ENCODE data around the gene MUC4.
A peak's percentile ranks its signal among the peaks of the same experiment; 100 is the strongest.
"Not testable (repeated sequence)": the region's sequence is repeated elsewhere in the genome, so short reads cannot be mapped to it uniquely, and the experiment has no call there.

Gene MUC4

DNA sequence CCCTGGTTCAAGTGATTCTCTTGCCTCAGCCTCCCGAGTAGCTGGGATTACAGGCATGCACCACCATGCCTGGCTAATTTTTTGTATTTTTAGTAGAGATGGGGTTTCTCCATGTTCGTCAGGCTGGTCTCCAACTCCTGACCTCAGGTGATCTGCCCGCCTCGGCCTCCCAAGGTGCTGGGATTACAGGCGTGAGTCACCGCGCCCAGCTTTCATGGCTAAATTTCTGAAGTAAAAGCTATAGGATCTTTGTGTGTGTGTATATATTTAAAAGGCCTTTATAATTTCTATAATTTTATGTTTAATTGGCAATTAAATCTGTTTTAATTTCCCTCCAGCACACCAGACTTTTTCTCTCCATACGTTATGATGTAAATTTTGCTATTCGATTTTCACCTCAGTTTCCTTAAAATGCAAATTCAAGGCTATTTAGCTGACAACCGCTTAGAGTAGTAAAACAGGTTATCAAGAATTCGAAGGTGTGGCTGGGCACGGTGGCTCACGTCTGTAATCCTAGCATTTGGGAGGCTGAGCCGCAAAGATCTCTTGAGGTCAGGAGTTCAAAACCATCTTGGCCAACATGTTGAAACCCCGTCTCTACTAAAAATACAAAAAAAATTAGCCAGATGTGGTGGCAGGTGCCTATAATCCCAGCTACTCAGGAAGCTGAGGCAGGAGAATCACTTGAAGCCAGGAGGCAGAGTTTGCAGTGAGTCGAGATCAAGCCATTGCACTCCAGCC, 92.0 kb downstream of the MUC4 start:
- not testable (repeated sequence) for H3K9ac ChIP-seq (ENCODE audit: low read length); H2AK5ac ChIP-seq (ENCODE audit: low read length); H3K27ac ChIP-seq (ENCODE audit: low read depth, low read length); H2BK5ac ChIP-seq (ENCODE audit: low read length); H3K79me2 ChIP-seq (ENCODE audit: control insufficient read depth, insufficient read depth, low read length); H3K36me3 ChIP-seq (ENCODE audit: control insufficient read depth, insufficient read depth, low read length); H4K5ac ChIP-seq (ENCODE audit: low read length); H3K23ac ChIP-seq (ENCODE audit: low read length); H3K4me2 ChIP-seq (ENCODE audit: low read length); H3K4me3 ChIP-seq (ENCODE audit: low read length); H3K4ac ChIP-seq (ENCODE audit: low read depth, low read length); H3K4me1 ChIP-seq (ENCODE audit: control insufficient read depth, low read depth, low read length); H2BK120ac ChIP-seq (ENCODE audit: low read depth, low read length); H3K27me3 ChIP-seq (ENCODE audit: insufficient read depth, low read length, poor library complexity); H3K56ac ChIP-seq (ENCODE audit: low read length); H3K79me1 ChIP-seq (ENCODE audit: low read length); H2BK15ac ChIP-seq (replicated peaks; ENCODE audit: low read depth); DNase-seq; H4K8ac ChIP-seq (ENCODE audit: low read depth, low read length); H3K18ac ChIP-seq (ENCODE audit: low read length)
- no CpG with 5 or more reads among the region's 16 CpGs for WGBS (ENCODE audit: extremely low coverage, insufficient coverage, low lambda C conversion rate)

DNA sequence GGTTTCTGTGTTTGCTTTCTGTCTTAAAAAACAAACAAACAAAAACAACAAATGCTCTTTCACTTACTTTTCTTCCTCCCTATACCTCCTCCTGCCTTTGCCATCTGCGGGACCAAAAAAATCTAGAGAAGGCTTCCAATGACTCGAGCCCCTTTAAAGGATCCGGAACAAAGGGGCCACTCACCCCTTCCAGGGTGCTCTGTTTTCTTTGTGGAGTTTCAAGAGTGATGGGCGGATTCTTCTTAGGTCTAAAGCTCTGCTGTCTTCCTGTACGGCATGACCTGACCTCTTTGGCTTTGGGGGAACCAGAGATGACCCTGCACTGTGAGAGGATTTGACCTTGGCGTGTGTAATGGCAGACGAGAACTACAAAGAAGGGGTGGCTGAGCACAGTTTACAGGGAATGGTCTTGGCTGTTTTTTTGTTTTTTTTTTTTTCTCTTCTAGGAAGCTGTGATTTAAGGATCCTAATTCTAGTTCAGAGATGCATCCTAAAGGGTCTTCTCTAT, 93.2 kb downstream of the MUC4 start:
- H3K23ac ChIP-seq (ENCODE audit: low read length), result no peak overlapping the region
- no peak overlapping the region for H3K27ac ChIP-seq (ENCODE audit: low read depth, low read length)
- H2BK15ac ChIP-seq (replicated peaks; ENCODE audit: low read depth), result no peak overlapping the region
- no peak overlapping the region for H2BK120ac ChIP-seq (ENCODE audit: low read depth, low read length)
- H2BK5ac ChIP-seq (ENCODE audit: low read length), result no peak overlapping the region
- no peaks in the 10 kb centered on the region for H3K79me2 ChIP-seq (ENCODE audit: control insufficient read depth, insufficient read depth, low read length)
- H2AK5ac ChIP-seq (ENCODE audit: low read length), result no peak overlapping the region
- no peaks in the 10 kb centered on the region for H3K79me1 ChIP-seq (ENCODE audit: low read length)
- H3K4me2 ChIP-seq (ENCODE audit: low read length), result no peak overlapping the region
- no peak overlapping the region for H3K18ac ChIP-seq (ENCODE audit: low read length)
- no peak overlapping the region for H3K4ac ChIP-seq (ENCODE audit: low read depth, low read length)
- H3K56ac ChIP-seq (ENCODE audit: low read length), result no peak overlapping the region
- WGBS (ENCODE audit: extremely low coverage, insufficient coverage, low lambda C conversion rate), result no CpG with 5 or more reads among the region's 7 CpGs
- H4K5ac ChIP-seq (ENCODE audit: low read length), result no peak overlapping the region
- H4K8ac ChIP-seq (ENCODE audit: low read depth, low read length), result no peak overlapping the region
- no peak for DNase-seq
- no peak overlapping the region for H3K4me3 ChIP-seq (ENCODE audit: low read length)
- no peak overlapping the region for H3K9ac ChIP-seq (ENCODE audit: low read length)
- peaks cover 4% of the 10 kb centered on the region for H3K4me1 ChIP-seq (ENCODE audit: control insufficient read depth, low read depth, low read length)
- H3K27me3 ChIP-seq (ENCODE audit: insufficient read depth, low read length, poor library complexity), result no peaks in the 10 kb centered on the region
- H3K36me3 ChIP-seq (ENCODE audit: control insufficient read depth, insufficient read depth, low read length), result no peaks in the 10 kb centered on the region

DNA sequence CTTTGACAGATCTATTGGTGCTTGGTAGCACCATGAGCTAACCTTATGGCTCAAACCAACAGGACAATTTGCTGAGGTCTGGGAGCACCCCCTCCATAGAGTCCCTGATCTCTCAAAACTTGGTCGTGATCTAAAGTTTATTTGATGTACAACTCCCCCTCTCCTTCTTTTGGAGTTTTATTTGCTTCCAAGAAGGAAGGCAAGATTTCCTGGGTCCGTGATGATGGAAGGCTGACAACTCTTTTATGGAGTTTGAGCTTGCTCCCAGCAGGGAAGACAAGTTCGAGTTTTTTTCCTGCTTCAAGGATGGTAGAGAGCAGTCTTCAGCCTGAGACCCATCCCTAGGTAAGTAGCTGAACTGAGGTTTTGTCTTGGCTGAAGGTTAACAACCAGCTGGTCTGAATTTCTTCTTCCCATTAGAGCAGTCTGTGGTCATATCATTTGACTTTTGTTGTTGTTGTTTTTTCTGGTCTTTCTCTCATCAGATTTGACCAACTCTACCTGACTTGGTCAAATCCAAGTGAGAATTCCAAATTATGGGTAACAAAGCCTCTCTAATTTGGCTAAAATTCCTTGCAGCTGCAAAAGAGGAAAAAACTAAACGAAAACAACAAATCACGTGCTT, 93.8 kb downstream of the MUC4 start:
- DNase-seq, result no peak
- no peak overlapping the region for H4K8ac ChIP-seq (ENCODE audit: low read depth, low read length)
- H3K79me2 ChIP-seq (ENCODE audit: control insufficient read depth, insufficient read depth, low read length), result no peaks in the 10 kb centered on the region
- no peak overlapping the region for H2AK5ac ChIP-seq (ENCODE audit: low read length)
- no peak overlapping the region for H2BK120ac ChIP-seq (ENCODE audit: low read depth, low read length)
- no peak overlapping the region for H3K4me3 ChIP-seq (ENCODE audit: low read length)
- no peak overlapping the region for H3K4ac ChIP-seq (ENCODE audit: low read depth, low read length)
- H2BK15ac ChIP-seq (replicated peaks; ENCODE audit: low read depth), result no peak overlapping the region
- WGBS (ENCODE audit: extremely low coverage, insufficient coverage, low lambda C conversion rate), result no CpG with 5 or more reads among the region's 5 CpGs
- H3K79me1 ChIP-seq (ENCODE audit: low read length), result no peaks in the 10 kb centered on the region
- H3K27me3 ChIP-seq (ENCODE audit: insufficient read depth, low read length, poor library complexity), result no peaks in the 10 kb centered on the region
- H3K4me1 ChIP-seq (ENCODE audit: control insufficient read depth, low read depth, low read length), result peaks cover 4% of the 10 kb centered on the region
- no peak overlapping the region for H4K5ac ChIP-seq (ENCODE audit: low read length)
- no peak overlapping the region for H3K56ac ChIP-seq (ENCODE audit: low read length)
- H3K4me2 ChIP-seq (ENCODE audit: low read length), result no peak overlapping the region
- H2BK5ac ChIP-seq (ENCODE audit: low read length), result no peak overlapping the region
- no peak overlapping the region for H3K23ac ChIP-seq (ENCODE audit: low read length)
- no peak overlapping the region for H3K18ac ChIP-seq (ENCODE audit: low read length)
- no peaks in the 10 kb centered on the region for H3K36me3 ChIP-seq (ENCODE audit: control insufficient read depth, insufficient read depth, low read length)
- H3K27ac ChIP-seq (ENCODE audit: low read depth, low read length), result no peak overlapping the region
- H3K9ac ChIP-seq (ENCODE audit: low read length), result no peak overlapping the region

DNA sequence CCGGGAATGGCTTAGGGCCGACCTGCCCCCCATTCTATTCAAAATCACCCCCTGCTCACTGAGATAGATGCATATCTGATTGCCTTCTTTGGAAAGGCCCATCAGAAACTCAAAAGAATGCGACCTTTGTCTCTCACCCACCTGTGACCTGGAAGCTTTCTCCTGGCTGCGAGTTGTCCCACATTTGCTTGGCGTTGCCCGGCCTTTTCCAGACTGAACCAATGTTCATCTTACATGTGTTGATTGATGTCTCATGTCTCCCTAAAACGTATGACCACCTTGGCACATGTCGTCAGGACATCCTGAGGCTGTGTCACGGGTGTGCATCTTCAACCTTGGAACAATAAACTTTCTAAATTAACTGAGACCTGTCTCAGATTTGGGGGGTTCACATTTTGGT, 94.3 kb downstream of the MUC4 start:
- Histone ChIP-seq H4K8ac (ENCODE audit: low read depth, low read length) (no peak overlapping the region), H3K4me2 (ENCODE audit: low read length) (no peak overlapping the region), H3K9ac (ENCODE audit: low read length) (no peak overlapping the region), H3K4ac (ENCODE audit: low read depth, low read length) (no peak overlapping the region), H3K18ac (ENCODE audit: low read length) (no peak overlapping the region), H3K27me3 (ENCODE audit: insufficient read depth, low read length, poor library complexity) (no peaks in the 10 kb centered on the region), H3K36me3 (ENCODE audit: control insufficient read depth, insufficient read depth, low read length) (no peaks in the 10 kb centered on the region), H2AK5ac (ENCODE audit: low read length) (no peak overlapping the region), H3K79me1 (ENCODE audit: low read length) (no peaks in the 10 kb centered on the region), H3K56ac (ENCODE audit: low read length) (no peak overlapping the region), H3K4me3 (ENCODE audit: low read length) (no peak overlapping the region), H3K79me2 (ENCODE audit: control insufficient read depth, insufficient read depth, low read length) (no peaks in the 10 kb centered on the region), H2BK120ac (ENCODE audit: low read depth, low read length) (no peak overlapping the region), H4K5ac (ENCODE audit: low read length) (no peak overlapping the region), H2BK15ac (replicated peaks; ENCODE audit: low read depth) (no peak overlapping the region), H2BK5ac (ENCODE audit: low read length) (no peak overlapping the region), H3K4me1 (ENCODE audit: control insufficient read depth, low read depth, low read length) (peaks cover 4% of the 10 kb centered on the region), H3K23ac (ENCODE audit: low read length) (no peak overlapping the region), H3K27ac (ENCODE audit: low read depth, low read length) (no peak overlapping the region)
- DNase-seq, result peak; percentile 44
- no CpG with 5 or more reads among the region's 9 CpGs for WGBS (ENCODE audit: extremely low coverage, insufficient coverage, low lambda C conversion rate)

DNA sequence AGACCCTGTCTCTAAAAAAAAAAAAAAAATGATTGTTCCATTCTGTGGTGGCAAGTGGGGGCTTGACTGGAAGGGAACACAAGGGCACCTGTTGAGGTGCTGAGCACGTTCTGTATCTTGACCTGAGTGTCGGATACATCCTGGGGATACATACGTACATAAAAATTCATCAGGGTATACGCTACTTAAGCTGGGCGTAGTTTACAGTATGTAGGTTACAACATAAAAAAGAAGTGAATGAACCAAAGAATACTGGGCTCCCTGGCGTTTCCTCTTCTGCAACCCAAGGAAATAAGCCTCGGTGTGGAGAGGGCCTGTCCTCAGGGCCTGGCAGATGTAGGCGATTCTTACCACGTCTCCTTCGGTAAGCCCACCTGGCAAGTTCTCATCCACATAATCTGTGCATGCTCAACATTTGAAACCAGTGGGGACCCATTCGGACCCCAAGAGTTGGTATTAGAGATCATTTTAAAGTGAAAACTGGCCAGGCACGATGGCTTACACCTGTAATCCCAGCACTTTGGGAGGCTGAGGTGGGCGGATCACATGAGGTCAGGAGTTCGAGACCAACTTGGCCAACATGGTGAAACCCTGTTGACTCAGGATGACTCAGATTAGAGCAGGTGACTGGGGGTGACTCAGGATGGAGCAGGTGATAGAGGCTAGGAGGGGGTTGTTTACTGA, 96.0 kb downstream of the MUC4 start:
- Histone ChIP-seq H3K4ac (ENCODE audit: low read depth, low read length) (no peak overlapping the region), H3K18ac (ENCODE audit: low read length) (no peak overlapping the region), H3K4me1 (ENCODE audit: control insufficient read depth, low read depth, low read length) (peaks cover 4% of the 10 kb centered on the region), H4K8ac (ENCODE audit: low read depth, low read length) (no peak overlapping the region), H4K5ac (ENCODE audit: low read length) (no peak overlapping the region), H3K36me3 (ENCODE audit: control insufficient read depth, insufficient read depth, low read length) (no peaks in the 10 kb centered on the region), H3K4me3 (ENCODE audit: low read length) (no peak overlapping the region), H2BK120ac (ENCODE audit: low read depth, low read length) (no peak overlapping the region), H2AK5ac (ENCODE audit: low read length) (no peak overlapping the region), H3K9ac (ENCODE audit: low read length) (no peak overlapping the region), H3K79me1 (ENCODE audit: low read length) (no peaks in the 10 kb centered on the region), H3K23ac (ENCODE audit: low read length) (no peak overlapping the region), H3K27me3 (ENCODE audit: insufficient read depth, low read length, poor library complexity) (no peaks in the 10 kb centered on the region), H3K4me2 (ENCODE audit: low read length) (no peak overlapping the region), H2BK5ac (ENCODE audit: low read length) (no peak overlapping the region), H3K79me2 (ENCODE audit: control insufficient read depth, insufficient read depth, low read length) (no peaks in the 10 kb centered on the region), H2BK15ac (replicated peaks; ENCODE audit: low read depth) (no peak overlapping the region), H3K56ac (ENCODE audit: low read length) (no peak overlapping the region), H3K27ac (ENCODE audit: low read depth, low read length) (no peak overlapping the region)
- no peak for DNase-seq
- WGBS (ENCODE audit: extremely low coverage, insufficient coverage, low lambda C conversion rate), result no CpG with 5 or more reads among the region's 14 CpGs
